ENCODE results near the gene CCL14.

DNA sequence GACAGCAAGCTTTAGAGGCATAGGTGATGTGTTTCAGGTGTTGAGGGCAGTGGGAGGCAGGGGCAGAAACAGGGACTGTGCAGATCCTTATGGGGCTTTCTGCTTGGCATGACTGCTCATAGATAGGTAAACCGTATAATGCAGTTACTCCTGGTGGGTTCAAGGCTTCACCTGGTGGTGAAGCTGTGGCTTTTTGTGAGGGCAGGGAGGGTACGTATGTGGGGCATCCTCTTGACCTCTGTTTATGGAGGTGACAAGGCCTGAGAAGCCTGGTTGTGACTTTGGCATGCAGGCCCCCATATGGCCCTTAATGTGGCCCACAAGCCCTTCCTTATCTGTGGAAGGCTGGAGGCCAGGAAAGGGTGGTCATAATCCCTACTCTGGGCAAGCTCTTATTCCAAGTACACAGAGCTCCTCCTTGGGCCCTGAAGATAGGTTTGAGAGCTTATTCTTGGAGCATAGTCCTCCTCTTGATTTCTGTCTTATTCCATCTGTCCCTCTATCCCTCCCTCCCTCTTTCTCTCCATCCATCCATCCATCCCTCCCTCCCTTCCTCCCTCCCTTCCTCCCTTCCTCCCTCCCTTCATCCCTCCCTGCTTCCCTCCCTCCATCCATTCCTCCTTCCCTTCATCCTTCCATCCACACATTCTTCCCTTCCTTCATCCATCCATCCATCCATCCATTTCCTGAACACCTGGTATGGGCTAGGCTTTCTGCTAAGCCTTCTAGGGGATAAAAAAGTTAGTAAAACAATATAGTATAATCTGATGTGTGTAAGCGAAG lies 3.9 kb downstream of the CCL14 start:
- TF ChIP-seq, protein P1, sequence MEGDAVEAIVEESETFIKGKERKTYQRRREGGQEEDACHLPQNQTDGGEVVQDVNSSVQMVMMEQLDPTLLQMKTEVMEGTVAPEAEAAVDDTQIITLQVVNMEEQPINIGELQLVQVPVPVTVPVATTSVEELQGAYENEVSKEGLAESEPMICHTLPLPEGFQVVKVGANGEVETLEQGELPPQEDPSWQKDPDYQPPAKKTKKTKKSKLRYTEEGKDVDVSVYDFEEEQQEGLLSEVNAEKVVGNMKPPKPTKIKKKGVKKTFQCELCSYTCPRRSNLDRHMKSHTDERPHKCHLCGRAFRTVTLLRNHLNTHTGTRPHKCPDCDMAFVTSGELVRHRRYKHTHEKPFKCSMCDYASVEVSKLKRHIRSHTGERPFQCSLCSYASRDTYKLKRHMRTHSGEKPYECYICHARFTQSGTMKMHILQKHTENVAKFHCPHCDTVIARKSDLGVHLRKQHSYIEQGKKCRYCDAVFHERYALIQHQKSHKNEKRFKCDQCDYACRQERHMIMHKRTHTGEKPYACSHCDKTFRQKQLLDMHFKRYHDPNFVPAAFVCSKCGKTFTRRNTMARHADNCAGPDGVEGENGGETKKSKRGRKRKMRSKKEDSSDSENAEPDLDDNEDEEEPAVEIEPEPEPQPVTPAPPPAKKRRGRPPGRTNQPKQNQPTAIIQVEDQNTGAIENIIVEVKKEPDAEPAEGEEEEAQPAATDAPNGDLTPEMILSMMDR (conservative IDR thresholded peaks at IDR 0.05 in 1 of 2, IDR thresholded peaks at IDR 0.05 in 1 of 2; ENCODE audit: low read depth in 1 of 2, low read length in 2 of 2) = no peak
- TF ChIP-seq EZH2 (IDR thresholded peaks at IDR 0.05; ENCODE audit: low read length, missing control alignments) = no peak

All from fibroblast of lung (primary cell).